ENCODE data around the gene PFKFB2.

Gene PFKFB2

DNA sequence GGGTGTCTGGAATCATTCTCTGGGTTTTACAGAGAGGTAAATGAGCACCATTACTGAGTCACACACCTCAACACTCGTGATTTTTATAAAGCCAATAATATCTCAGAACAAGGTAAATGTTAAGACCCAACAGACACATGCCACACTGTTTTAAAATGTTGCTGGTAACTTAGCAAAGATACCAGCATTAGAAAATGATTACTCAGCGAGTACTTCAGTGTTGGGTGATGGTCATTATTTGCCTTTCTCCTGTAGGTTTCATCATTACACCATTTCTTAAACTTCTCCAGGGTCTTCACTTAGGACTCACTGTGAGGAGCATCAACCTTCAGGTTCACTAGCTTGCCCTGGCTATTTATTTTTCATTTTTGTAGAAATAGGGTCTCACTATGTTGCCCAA lies 28.7 kb downstream of the PFKFB2 start:
- TF ChIP-seq, protein P1, sequence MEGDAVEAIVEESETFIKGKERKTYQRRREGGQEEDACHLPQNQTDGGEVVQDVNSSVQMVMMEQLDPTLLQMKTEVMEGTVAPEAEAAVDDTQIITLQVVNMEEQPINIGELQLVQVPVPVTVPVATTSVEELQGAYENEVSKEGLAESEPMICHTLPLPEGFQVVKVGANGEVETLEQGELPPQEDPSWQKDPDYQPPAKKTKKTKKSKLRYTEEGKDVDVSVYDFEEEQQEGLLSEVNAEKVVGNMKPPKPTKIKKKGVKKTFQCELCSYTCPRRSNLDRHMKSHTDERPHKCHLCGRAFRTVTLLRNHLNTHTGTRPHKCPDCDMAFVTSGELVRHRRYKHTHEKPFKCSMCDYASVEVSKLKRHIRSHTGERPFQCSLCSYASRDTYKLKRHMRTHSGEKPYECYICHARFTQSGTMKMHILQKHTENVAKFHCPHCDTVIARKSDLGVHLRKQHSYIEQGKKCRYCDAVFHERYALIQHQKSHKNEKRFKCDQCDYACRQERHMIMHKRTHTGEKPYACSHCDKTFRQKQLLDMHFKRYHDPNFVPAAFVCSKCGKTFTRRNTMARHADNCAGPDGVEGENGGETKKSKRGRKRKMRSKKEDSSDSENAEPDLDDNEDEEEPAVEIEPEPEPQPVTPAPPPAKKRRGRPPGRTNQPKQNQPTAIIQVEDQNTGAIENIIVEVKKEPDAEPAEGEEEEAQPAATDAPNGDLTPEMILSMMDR (IDR thresholded peaks at IDR 0.05; ENCODE audit: low read depth, low read length) = no peak
- H3K4me3 ChIP-seq (ENCODE audit: low read depth, low read length) = no peak overlapping the region

DNA sequence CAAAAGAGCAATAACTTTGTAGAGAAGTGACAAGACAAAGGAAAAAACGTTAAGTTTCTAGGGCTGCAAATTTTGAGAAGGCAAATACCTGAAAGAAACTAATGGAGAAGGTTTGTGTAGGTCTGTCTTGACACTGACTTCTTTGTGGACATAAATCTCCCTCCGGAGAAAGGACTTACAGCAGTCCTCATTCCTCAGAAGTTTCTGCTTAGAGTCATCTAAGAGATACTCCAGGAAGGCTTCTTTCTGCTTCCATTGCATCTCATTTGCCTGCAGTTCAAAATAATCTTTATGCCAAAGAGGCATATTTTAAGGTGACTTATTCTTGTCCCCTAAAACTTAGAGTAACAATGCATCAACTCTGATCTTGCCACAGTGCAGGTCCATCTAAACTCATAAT lies 31.2 kb downstream of the PFKFB2 start:
- TF ChIP-seq, protein P1 (IDR thresholded peaks at IDR 0.05; ENCODE audit: low read depth, low read length) = no peak
- no peak overlapping the region for H3K4me3 ChIP-seq (ENCODE audit: low read depth, low read length)

DNA sequence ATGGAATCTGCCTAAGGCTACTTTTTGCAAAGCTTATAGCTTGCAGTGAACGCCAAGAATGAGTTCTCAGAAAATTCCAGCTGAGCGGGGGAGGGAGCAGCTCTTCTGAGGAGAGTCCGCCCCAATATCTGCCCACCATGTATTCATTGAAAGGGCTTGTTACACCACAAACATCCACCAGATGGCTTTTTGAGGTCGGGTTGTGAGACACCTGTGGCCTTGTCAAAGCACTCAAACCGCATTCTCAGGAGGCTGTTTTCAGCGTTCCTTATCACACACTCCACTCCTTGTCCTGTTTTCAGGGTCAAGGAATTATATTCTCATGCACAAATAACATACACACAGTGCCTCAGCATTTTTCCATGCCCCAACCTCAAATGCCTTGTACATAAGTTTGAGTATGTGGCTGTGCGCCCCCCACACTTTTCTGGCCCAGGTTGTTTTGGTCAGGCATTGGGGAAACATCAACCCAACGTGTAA lies 31.7 kb downstream of the PFKFB2 start:
- no peak overlapping the region for H3K4me3 ChIP-seq (ENCODE audit: low read depth, low read length)
- TF ChIP-seq, protein P1 (IDR thresholded peaks at IDR 0.05; ENCODE audit: low read depth, low read length) = peak; percentile 51

DNA sequence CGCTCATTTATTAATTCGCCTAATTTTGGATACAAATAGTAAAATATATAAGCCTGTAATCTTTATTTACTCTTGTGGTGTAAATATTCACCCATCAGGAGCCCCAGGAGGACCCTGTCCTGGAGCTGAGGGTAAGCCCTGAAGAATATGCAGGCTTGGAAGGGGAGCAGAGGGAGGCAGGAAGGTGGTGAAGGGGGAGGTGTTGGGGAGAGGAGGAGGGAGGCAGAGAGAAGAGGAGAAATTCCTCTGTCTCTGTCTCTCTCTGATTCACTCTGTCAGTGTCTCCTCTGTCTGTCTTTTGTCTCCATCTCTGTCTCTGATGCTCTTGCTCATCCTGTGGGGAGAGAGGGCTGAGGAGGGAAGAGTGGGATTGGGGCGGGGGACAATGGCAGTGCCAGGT lies 32.8 kb downstream of the PFKFB2 start:
- no peak overlapping the region for H3K4me3 ChIP-seq (ENCODE audit: low read depth, low read length)
- TF ChIP-seq, protein P1 (IDR thresholded peaks at IDR 0.05; ENCODE audit: low read depth, low read length) = no peak

DNA sequence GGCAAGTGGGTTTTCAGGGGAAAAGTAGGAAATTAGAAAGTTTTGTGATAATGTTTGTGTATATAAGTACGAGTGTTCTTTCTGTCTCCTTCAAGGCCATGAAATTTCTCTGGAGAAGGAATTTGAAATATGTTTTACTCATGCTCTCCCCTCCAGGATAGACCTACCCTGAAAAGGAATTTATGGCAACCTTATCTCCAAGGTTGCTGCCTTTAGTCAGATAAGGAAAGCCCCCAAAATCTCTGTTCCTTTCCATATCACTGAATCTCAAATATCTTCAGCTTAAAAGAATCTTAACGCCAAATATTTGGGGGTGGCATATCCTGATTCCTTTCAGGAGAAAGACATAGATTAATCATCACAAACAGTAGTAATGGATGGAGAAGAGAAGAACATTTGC lies 35.1 kb downstream of the PFKFB2 start:
- TF ChIP-seq, protein P1 (IDR thresholded peaks at IDR 0.05; ENCODE audit: low read depth, low read length) = no peak
- H3K4me3 ChIP-seq (ENCODE audit: low read depth, low read length) = no peak overlapping the region

DNA sequence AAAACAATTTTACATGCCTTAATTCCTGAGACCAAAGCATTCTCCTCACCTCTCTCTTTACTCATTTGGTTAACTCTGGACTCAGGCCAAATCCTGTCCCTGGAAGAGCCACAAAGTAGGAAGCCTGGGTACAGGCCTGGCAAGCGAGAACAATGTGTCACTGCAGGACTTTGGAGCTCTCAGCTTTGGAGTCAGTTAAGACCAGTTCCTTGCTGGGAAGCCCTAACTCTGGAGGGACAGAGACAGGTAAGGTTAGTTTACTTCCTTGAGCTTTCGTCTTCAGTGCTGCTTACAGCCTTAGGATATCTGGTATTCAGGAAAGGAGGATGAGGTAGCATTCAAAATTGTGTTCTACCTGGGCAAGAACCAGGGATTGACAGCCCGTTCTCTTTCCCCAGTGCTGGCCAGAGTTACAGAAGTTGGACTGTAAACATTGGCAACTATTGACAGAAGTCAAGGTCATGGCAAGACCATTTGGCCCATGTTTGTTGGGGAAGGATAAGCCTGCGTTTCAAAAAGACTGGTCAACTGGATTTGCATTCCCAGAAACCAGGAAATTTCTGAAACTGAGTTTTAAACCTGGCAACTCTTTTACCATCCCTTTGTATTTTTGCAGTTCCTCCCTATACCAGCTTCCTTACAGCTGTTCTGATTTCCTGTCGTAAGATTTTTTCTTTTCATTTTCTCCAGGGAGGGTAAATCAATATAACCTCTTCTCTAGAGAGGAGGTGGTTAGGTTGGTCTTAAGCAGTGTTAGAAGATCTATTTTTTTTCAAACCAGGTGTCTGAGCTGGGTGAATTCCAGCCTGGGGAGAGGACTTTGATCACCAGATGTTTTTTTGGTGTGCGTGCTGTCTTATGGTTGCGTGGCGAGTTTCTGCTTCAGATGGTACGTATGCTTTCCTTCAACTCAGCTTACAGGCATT lies 35.9 kb downstream of the PFKFB2 start, which contains the start of gene C4BPB:
Gene C4BPB (plus strand): TSS at position 160 of the 926 bp plus-strand sequence. CDS start 672 bp downstream, at position 832.
- TF ChIP-seq, protein P1 (IDR thresholded peaks at IDR 0.05; ENCODE audit: low read depth, low read length) = no peak

More for the DNA sequence above, 35.9 kb downstream of the PFKFB2 start, which contains the start of gene C4BPB:
- H3K4me3 ChIP-seq (ENCODE audit: low read depth, low read length) = no peak within 1 kb of the TSS
